Activated CD4-positive, CD25-positive, alpha-beta regulatory T cell treated with anti-CD3 and anti-CD28 coated beads, Interleukin-2, amount 50 U/mL, for 16 hours (primary cell): ENCODE data around the gene EPN2.
"Not testable (repeated sequence)": the region's sequence is repeated elsewhere in the genome, so short reads cannot be mapped to it uniquely, and the experiment has no call there.

Source experiments
- DNase-seq: peaks from one replicate; pipeline ENCODE4 v3.0.0-alpha.2; 2020; ENCODE audit warnings: low read depth, low spot score

The EPN2 gene

GRCh38 chr17:19265755-19266154, 28.6 kb downstream of the EPN2 start:
- no peak for DNase-seq

- DNase-seq = no peak
These were observed 31.4 kb downstream of the EPN2 start for GRCh38 chr17:19268611-19269010.

DNA sequence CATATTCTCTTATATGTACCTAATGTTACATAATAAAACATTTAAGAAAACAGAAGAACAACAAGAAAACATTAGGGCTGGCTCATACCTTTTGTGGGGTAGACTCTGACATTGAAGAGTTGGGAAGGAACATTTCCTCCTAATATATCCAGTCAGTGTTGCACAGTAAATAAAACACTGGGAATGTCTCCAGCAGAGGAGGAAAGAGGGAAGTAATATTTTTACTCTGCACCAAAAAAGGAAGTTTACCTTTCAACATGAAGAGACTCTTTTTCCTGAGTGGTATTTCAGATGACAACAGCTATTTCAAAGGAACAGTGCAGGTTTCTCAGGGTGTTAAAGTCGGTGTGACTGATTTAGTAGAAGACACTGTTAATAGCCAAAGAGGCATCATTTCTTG, 31.9 kb downstream of the EPN2 start:
- no peak for DNase-seq

GRCh38 chr17:19269641-19270040, 32.5 kb downstream of the EPN2 start:
- no peak for DNase-seq

- no peak for DNase-seq
These were observed 33.2 kb downstream of the EPN2 start for GRCh38 chr17:19270347-19270703.

DNA sequence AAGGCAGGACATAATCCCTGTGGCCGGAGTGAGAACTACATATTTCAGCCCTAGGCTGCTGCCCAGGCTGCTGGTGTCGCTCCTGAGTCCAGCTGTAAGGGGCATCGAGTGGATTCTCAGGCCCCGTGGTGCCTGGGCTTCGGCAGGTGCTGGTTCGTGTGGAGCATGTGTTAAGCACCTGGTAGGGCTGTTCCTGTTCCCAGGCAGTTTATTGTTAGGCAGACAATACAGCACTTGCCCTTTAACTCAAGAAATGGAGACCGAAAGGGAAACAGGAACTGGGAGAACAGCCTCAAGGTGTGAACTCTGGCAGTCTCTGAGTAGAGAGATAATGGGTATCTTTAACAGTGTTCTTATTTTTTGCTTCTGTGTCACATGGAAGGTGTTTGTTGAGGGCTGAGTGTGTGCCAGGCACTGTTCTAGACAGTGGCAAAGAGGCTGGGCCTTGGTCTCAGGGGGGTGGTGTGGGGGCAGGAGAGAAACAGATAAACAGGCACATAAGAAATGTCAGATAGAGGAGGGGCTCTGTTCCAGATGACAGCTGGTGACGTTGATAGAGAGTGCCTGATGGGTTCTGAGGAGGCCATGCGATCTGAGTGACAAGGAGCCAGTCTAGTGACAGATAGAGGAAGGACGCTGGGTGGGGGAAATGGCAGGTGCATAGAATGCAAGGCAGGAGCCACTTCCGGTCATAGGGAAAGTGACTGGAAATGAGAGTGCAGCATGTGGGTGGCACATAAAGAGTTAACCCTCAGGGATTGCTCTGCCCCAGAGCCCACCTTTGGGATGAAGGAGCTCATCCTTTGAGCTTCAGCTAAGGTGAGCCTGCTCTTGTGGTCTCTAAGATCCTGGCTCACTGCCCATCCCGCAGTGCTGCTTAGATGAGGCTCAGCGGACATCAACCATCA, 33.8 kb downstream of the EPN2 start:
- no peak for DNase-seq

DNA sequence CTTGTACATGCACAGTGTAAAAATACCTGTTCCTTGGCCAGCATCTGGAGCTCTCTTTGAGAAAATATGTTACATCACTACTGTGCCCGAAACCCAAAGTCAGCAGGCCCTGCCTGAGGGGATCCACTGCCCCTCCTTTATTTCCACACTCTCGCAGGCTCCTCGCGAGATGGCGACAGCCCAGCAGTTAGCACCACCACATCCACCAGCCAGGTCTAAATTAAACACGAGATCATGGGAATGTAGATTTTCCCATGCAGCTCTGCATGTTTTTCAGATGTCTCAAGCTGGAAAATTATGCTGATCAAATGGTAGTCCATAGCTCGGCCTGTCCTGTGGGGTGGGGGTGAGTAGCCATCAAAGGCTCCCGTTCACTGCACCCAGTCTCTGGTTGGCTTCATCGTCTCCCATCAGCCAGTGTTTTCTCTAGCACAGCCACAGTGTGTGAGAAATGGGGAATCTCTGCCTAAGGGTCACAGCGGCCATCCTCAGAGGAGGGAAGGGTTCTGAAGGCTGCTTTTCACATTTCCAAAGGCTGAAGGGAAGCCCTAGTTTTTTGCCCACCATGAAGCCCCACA, 34.7 kb downstream of the EPN2 start:
- DNase-seq = no peak

DNA sequence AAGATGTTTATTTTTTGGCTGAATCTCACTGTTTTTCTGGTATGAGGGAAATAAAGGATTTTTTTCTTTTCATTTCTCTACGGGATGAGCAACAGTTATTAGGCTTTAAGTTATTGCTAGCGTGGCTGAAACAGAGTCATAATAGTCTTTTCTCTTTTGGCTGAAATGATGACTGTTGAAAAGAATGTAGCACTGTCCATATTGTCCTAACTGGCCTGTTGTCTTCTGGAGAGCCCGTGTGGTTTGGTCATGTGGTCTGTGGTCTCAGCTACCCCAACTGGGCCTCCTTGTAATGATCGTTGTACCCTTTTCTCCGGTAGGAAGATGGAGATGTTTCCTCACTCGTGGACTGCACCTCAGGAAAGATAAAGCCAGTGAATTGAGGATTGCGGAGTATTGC, 36.6 kb downstream of the EPN2 start:
- no peak for DNase-seq

DNA sequence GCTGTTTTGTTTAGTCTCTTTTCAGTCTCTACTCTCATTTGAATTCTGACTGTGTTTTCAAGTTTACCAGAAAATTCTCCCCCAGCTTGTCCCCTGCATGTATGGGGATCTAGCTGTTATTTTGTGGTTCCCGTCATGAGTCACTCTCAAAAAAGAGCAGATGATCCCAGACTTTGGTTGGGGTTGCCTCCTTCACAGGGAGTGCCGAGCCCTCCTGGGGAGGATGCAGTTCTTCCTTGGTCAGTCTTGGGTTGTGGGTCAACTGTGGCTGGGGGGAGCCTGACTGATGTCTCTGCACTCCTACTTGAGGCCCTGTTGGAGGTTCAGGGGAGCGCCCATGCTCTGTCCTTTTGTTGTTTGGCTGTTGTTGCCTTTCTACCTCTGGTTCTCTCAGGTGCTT, 37.7 kb downstream of the EPN2 start:
- DNase-seq = no peak

GRCh38 chr17:19275457-19276127, 38.4 kb downstream of the EPN2 start:
- DNase-seq = no peak

- not testable (repeated sequence) for DNase-seq
These were observed 41.1 kb downstream of the EPN2 start for GRCh38 chr17:19278284-19278683.

GRCh38 chr17:19278729-19279128, 41.6 kb downstream of the EPN2 start:
- no peak for DNase-seq

- DNase-seq = no peak
These were observed 44.0 kb downstream of the EPN2 start for GRCh38 chr17:19281161-19281560.

DNA sequence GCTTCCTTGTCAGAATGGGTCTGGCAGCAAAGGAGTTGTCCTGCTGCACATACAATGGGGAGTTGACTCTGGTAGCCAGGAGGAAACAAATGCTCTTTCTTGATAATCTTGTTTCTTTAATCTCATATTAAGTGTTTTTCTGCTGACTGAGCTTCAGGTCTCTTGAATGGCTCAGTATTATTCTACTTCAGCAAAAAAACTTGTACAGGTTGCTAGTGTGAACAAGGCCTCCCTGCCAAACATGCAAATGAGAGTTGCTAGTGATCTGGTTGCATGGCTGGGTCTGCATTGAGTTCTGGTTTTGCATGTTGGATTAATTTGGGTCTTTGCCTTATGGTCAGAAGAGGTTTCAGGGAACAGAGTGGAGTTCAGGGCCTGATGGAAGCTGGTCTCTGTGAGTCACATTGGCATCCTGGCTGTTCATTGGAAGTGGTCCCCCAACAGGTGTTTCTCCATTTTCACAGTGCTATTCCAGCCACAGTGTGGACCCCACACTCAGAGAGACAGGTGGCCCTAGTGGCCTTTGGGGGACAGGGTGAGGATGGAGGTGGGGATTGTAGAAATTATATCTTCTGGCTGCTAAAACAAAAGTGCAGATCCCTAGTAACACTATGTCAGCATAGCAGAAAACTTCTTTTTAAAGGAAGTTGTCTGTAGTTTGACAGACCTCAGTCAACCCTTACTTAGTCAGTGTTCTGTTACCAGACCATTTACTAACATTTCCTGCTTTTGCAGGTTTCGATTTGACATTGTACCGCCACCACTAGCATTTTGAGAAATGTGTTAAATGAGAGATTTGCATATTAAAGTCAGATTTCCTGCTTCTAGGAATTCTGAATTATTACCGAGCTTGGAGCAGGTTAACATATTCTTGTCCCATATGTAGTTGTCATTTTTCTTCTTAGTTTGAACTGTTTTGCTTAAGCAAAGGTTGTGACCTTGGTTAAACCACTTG, 47.1 kb downstream of the EPN2 start:
- no peak for DNase-seq

- DNase-seq = no peak
These were observed 48.2 kb downstream of the EPN2 start for GRCh38 chr17:19285213-19285900.

- DNase-seq = no peak
These were observed 49.7 kb downstream of the EPN2 start for GRCh38 chr17:19286751-19287341.

DNA sequence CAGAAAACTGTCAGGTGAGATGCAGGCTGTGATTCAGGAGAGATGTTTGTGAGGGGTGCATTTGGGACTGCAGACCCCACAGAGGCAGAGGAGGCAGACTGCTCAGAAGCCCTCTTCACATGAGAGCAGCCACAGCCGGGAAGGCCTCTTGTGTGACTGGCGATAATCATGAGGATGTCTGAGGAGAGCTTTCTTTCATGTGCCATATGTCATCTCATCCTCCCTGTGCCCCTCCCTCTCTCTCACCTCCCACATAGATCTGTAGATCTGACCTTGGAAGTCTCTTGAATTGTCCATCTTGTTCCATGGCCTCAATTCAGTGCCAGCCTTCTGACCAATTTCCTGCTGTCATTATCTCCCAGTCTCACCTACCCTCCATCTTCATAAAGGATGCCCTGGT, 50.5 kb downstream of the EPN2 start:
- no peak for DNase-seq

DNA sequence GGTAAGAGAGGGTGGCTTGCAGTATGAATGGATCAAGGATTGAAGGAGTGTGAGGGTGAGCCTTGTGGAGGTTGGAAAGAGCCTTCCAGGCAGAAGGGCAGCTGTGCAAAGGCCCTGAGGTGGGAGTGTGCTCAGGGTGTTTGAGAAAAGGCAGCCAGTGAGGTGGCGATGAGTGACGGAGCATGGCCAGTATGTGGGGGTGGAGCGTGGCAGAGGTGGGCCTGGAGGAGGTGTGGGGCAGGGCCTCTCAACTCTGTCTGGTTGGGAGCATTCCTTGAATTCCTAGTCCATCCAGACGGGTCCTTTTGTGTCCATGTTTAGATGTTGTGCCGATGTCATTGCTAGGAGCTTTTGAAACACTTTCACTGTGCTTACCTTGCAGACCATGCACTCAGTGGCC, 51.3 kb downstream of the EPN2 start:
- no peak for DNase-seq

- no peak for DNase-seq
These were observed 53.0 kb downstream of the EPN2 start for GRCh38 chr17:19290066-19290705.
